Osteoblast (primary cell): ENCODE results near the gene RBM43. TPM values are rescaled to one million over a fixed set of nuclear protein-coding genes. Genes with fewer than 3 reads are reported as not detected.

Source experiments
- DNase-seq: peaks from one replicate; pipeline ENCODE4 v3.0.0; 2011; ENCODE audit warnings: low spot score, mixed read lengths; ENCODE audit not compliant: insufficient read length; ENCODE audit errors: missing footprints
- H2AFZ ChIP-seq: 2 replicates; pipeline ENCODE4 v1.6.0; 2011; ENCODE audit warnings: mild to moderate bottlenecking, low read length
- H3K27ac ChIP-seq: 2 replicates; pipeline ENCODE4 v1.5.1; 2011; ENCODE audit warnings: mild to moderate bottlenecking, low read depth, low read length, moderate library complexity
- H3K27me3 ChIP-seq: 2 replicates; pipeline ENCODE4 v1.6.0; 2012; ENCODE audit warnings: mild to moderate bottlenecking, control low read depth, inconsistent platforms, low read length, moderate library complexity; ENCODE audit not compliant: insufficient read depth
- H3K36me3 ChIP-seq: 2 replicates; pipeline ENCODE4 v1.5.1; 2011; ENCODE audit warnings: mild to moderate bottlenecking, low read length, control low read depth, moderate library complexity; ENCODE audit not compliant: insufficient read depth
- H3K4me1 ChIP-seq: 2 replicates; pipeline ENCODE4 v1.5.1; 2011; ENCODE audit warnings: mild to moderate bottlenecking, low read length, control low read depth, moderate library complexity; ENCODE audit not compliant: insufficient read depth
- H3K4me2 ChIP-seq: 2 replicates; pipeline ENCODE4 v1.6.0; 2011; ENCODE audit warnings: mild to moderate bottlenecking, low read length; ENCODE audit not compliant: insufficient read depth
- H3K4me3 ChIP-seq: fragments of 200-600 bp; sonication (generic); 3 replicates; pipeline ENCODE4 v1.5.1; 2012; ENCODE audit warnings: mild to moderate bottlenecking, low read length, inconsistent platforms; ENCODE audit not compliant: insufficient read depth
- H3K79me2 ChIP-seq: 2 replicates; pipeline ENCODE4 v1.6.0; 2012; ENCODE audit warnings: mild to moderate bottlenecking, low read length, control low read depth, inconsistent platforms; ENCODE audit not compliant: insufficient read depth
- H3K9me3 ChIP-seq: 2 replicates; pipeline ENCODE4 v1.5.1; 2011; ENCODE audit warnings: low read depth, low read length, control low read depth
- H4K20me1 ChIP-seq: 2 replicates; pipeline ENCODE4 v1.6.0; 2012; ENCODE audit warnings: mild to moderate bottlenecking, low read length, control low read depth; ENCODE audit not compliant: insufficient read depth
- total RNA-seq: library from RNA; depleted of rRNA; stranded (reverse); fragments of >200 nt; gene quantifications from 2 replicates; pipeline ENCODE4 v1.2.3, GENCODE V29; 2012
- TF ChIP-seq, protein P1 (sequence below): IDR thresholded peaks from 2 replicates; pipeline ENCODE4 v1.5.1; 2011; ENCODE audit warnings: mild to moderate bottlenecking, low read depth, low read length, moderate library complexity; ENCODE audit errors: extremely low read depth

RBM43 gene
- total RNA-seq, 1 donor = 11.6 TPM

DNA sequence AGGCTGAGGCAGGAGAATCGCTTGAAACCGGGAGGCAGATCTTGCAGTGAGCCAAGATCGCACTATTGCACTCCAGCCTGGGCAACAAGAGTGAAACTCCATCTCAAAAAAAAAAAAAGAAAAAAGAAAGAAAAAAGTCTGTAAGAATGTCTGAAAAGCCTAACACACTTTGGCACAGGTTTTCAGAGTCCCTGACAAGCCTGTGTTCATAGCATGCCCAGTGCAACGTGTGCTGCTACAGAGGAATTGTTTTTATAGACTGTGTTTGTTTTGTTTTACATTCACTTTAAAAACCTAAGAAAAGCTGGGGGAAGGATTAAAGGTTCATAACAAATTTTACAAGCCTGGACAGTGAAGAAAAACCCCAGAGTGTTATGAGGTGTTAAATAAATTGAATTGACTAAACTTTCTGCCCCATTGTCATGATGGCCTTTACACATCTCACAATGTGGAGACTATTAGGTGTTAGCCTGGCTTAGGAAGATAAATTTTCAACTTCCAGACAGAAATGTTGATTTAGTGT, 55.2 kb downstream of the RBM43 start:
- H3K4me2 ChIP-seq = no peak overlapping the region
- no peaks in the 10 kb centered on the region for H3K4me1 ChIP-seq
- H3K36me3 ChIP-seq = no peaks in the 10 kb centered on the region
- peaks cover 8% of the 10 kb centered on the region for H3K27me3 ChIP-seq
- H2AFZ ChIP-seq = no peak overlapping the region
- DNase-seq = no peak
- H4K20me1 ChIP-seq = no peaks in the 10 kb centered on the region
- H3K27ac ChIP-seq = no peak overlapping the region
- no peak overlapping the region for H3K4me3 ChIP-seq
- TF ChIP-seq, protein P1, sequence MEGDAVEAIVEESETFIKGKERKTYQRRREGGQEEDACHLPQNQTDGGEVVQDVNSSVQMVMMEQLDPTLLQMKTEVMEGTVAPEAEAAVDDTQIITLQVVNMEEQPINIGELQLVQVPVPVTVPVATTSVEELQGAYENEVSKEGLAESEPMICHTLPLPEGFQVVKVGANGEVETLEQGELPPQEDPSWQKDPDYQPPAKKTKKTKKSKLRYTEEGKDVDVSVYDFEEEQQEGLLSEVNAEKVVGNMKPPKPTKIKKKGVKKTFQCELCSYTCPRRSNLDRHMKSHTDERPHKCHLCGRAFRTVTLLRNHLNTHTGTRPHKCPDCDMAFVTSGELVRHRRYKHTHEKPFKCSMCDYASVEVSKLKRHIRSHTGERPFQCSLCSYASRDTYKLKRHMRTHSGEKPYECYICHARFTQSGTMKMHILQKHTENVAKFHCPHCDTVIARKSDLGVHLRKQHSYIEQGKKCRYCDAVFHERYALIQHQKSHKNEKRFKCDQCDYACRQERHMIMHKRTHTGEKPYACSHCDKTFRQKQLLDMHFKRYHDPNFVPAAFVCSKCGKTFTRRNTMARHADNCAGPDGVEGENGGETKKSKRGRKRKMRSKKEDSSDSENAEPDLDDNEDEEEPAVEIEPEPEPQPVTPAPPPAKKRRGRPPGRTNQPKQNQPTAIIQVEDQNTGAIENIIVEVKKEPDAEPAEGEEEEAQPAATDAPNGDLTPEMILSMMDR = no peak
- no peaks in the 10 kb centered on the region for H3K79me2 ChIP-seq
- no peaks in the 10 kb centered on the region for H3K9me3 ChIP-seq

DNA sequence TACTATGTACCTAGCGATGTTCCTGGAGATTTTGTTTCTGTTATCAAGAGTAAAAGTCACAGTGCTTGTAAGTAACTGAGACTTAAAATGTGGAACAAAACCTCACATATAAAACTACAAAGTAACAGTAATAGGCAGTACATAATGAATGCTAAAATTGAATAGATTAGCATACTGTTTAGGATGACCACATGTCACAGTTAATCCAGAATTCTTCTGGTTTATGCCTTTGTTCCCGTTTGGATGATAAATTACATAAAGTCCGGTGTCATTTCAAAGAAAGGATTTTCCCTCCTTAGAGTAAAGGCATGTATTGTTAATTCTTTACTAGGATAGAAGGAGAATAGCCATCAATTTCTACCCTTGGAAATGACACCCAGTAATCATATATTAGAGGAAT, 56.1 kb downstream of the RBM43 start:
- no peaks in the 10 kb centered on the region for H3K79me2 ChIP-seq
- no peak overlapping the region for H3K4me2 ChIP-seq
- DNase-seq = no peak
- H3K9me3 ChIP-seq = no peaks in the 10 kb centered on the region
- TF ChIP-seq, protein P1 = no peak
- H4K20me1 ChIP-seq = no peaks in the 10 kb centered on the region
- H3K36me3 ChIP-seq = no peaks in the 10 kb centered on the region
- no peaks in the 10 kb centered on the region for H3K4me1 ChIP-seq
- no peak overlapping the region for H2AFZ ChIP-seq
- H3K27ac ChIP-seq = no peak overlapping the region
- peaks cover 8% of the 10 kb centered on the region for H3K27me3 ChIP-seq
- no peak overlapping the region for H3K4me3 ChIP-seq

DNA sequence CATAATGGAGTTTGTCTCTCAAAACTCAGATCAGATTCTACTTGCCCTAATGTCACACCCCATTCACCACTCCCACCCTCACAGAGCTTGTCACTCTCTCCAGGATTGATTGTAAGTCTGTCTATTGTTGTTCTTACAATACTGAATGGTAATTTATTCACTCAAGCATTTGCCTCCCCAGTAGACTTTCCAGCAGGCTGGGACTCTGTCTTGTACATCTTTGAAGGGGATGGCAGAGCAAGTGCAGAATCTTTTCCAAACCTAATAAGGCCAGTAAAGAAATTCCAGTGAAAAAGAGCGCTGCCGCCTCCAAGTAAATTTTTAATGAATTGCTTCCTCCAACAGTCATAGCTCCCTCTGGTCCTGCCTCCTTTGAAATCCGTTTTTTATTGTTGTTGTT, 56.9 kb downstream of the RBM43 start:
- Histone ChIP-seq H3K9me3 (no peaks in the 10 kb centered on the region), H4K20me1 (no peaks in the 10 kb centered on the region), H3K36me3 (no peaks in the 10 kb centered on the region), H3K79me2 (no peaks in the 10 kb centered on the region), H3K4me3 (no peak overlapping the region), H3K27ac (no peak overlapping the region), H2AFZ (no peak overlapping the region), H3K4me1 (no peaks in the 10 kb centered on the region), H3K27me3 (peaks cover 8% of the 10 kb centered on the region), H3K4me2 (no peak overlapping the region)
- DNase-seq = no peak
- TF ChIP-seq, protein P1 = no peak

DNA sequence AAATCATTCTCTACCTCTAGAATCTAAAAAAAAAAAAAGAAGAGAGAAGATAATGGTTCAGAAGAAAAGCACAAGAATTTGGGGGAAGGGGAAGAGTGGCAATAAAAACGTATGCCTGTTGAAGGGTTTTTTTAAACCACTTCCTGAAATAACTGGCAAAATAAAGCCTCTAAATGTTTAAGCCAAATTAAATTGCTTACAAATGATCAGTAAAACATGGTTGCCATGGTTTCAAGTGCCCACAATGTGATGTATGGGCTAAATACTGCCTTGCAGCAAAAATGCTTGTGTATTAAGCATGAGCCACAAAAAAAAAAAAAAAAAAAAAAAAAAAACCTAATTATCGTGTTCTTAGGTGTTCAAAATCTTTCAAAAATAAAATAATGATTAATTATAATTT, 60.8 kb downstream of the RBM43 start:
- no peaks in the 10 kb centered on the region for H4K20me1 ChIP-seq
- H3K9me3 ChIP-seq = no peaks in the 10 kb centered on the region
- H3K4me3 ChIP-seq = no peak overlapping the region
- H3K79me2 ChIP-seq = no peaks in the 10 kb centered on the region
- no peaks in the 10 kb centered on the region for H3K4me1 ChIP-seq
- H3K4me2 ChIP-seq = no peak overlapping the region
- H3K27me3 ChIP-seq = peaks cover 5% of the 10 kb centered on the region
- H3K27ac ChIP-seq = no peak overlapping the region
- H3K36me3 ChIP-seq = no peaks in the 10 kb centered on the region
- DNase-seq = no peak
- TF ChIP-seq, protein P1 = no peak
- no peak overlapping the region for H2AFZ ChIP-seq
